ENCODE data around the gene LBH. TPM values are rescaled to one million over a fixed set of nuclear protein-coding genes. Genes with fewer than 3 reads are reported as not detected.

Gene LBH
- 102 to 200 TPM (median 134 TPM) in 5 replicates for total RNA-seq (2022; extraction: Qiagen RNA extraction; ENCODE audit: low read depth)

GRCh38 chr2:30231212-30231995, at the start of gene LBH:
LBH (plus strand) TSS chr2:30231534; CDS start chr2:30231739, 205 bp downstream.

Other genes with a start within 250 kb of the LBH start
- 45.8 to 50.5 TPM (median 47.8 TPM) in 5 replicates for gene YPEL5, start 84.5 kb upstream of the LBH start, total RNA-seq (2022; extraction: Qiagen RNA extraction; ENCODE audit: low read depth)
- 14.5 to 20.4 TPM (median 16.5 TPM) in 5 replicates for gene LCLAT1, start 215.7 kb downstream of the LBH start, total RNA-seq (2022; extraction: Qiagen RNA extraction; ENCODE audit: low read depth)